ENCODE measurements around the gene HPS5.

DNA sequence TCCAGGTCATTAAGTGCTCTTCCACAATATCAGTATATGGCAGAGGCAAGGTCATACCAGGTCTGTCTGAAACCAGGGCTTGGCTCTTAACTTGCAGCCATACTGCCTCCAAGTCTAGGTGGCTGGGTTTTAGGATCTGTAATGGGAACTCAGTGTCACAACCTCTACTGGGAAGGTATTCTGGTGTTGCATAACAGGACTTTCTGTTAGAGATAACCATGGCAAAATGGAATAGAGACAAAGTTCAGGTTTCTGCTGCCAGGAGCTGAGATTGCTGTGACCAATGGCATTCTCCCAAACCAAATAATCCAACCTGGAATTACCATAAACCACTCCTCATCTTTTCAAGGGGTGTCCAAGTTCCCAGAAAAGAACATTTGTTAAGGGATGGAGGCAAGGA, 62.7 kb downstream of the HPS5 start:
- TF ChIP-seq, protein P1, sequence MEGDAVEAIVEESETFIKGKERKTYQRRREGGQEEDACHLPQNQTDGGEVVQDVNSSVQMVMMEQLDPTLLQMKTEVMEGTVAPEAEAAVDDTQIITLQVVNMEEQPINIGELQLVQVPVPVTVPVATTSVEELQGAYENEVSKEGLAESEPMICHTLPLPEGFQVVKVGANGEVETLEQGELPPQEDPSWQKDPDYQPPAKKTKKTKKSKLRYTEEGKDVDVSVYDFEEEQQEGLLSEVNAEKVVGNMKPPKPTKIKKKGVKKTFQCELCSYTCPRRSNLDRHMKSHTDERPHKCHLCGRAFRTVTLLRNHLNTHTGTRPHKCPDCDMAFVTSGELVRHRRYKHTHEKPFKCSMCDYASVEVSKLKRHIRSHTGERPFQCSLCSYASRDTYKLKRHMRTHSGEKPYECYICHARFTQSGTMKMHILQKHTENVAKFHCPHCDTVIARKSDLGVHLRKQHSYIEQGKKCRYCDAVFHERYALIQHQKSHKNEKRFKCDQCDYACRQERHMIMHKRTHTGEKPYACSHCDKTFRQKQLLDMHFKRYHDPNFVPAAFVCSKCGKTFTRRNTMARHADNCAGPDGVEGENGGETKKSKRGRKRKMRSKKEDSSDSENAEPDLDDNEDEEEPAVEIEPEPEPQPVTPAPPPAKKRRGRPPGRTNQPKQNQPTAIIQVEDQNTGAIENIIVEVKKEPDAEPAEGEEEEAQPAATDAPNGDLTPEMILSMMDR (conservative IDR thresholded peaks at IDR 0.05; ENCODE audit: low read length): no peak
- TF ChIP-seq EZH2phosphoT487 (IDR thresholded peaks at IDR 0.05; ENCODE audit: borderline replicate concordance, low read depth, low read length): no peak

All from OCI-LY7 (cell line).